Measurements from ENCODE around the gene SARS2.

Gene SARS2

DNA sequence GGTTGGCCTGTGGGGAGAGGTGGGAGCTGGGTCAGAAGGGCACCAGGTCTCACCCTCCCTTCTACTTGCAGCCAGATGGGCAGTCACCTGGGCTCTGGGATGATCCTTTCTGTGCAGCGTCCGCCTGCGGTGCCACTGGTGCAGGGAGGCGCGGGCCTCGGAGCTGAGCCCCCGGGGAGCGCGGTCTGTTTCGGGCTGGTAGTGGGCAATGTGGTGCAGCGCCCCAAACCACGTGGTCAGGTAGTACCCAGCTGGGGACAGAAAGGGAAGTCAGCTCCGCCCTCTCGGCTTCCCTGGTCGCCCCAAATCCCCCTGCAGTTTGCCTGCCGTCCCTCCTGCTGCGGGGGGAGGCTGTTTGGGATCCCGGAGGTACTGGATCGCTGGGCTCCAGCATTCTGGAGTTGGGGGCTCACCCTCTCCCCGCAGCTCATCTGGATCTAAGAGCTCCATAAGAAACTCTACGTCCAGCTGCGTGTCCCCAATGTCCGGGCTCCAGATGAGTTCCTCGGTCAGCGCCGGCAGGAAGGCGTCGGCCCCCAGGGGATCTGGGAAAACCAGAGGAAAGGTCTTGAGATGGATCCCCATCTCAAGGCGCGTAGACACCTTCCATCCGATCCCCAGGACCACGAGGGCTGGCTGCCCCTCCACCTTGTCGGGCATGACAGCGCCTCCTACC, 61.3 kb downstream of the SARS2 start:
- Histone ChIP-seq H3K9me3 (ENCODE audit: insufficient read depth, low read length) (no peaks in the 10 kb centered on the region), H3K4me3 (ENCODE audit: insufficient read length, low read depth) (peak overlapping the region; percentile 34), H3K27me3 (ENCODE audit: insufficient read depth, insufficient read length) (peaks cover 7% of the 10 kb centered on the region), H3K9ac (ENCODE audit: insufficient read length, low read depth) (peak overlapping the region; percentile 64), H3K4me1 (ENCODE audit: insufficient read depth, insufficient read length) (peaks cover 4% of the 10 kb centered on the region), H3K36me3 (ENCODE audit: insufficient read depth, insufficient read length, low read length) (no peaks in the 10 kb centered on the region)
- no peak for DNase-seq (ENCODE audit: low read depth, low spot score)
- TF ChIP-seq ZNF274 (IDR thresholded peaks at IDR 0.05; ENCODE audit: low read depth, low read length) (no peak), SUZ12 (IDR thresholded peaks at IDR 0.05; ENCODE audit: extremely low read depth, insufficient read depth, insufficient read length) (no peak), YY1 (IDR thresholded peaks at IDR 0.05; ENCODE audit: insufficient read depth, insufficient read length) (no peak)

- Histone ChIP-seq H3K4me1 (ENCODE audit: insufficient read depth, insufficient read length) (peaks cover 4% of the 10 kb centered on the region), H3K36me3 (ENCODE audit: insufficient read depth, insufficient read length, low read length) (no peaks in the 10 kb centered on the region), H3K9me3 (ENCODE audit: insufficient read depth, low read length) (no peaks in the 10 kb centered on the region), H3K27me3 (ENCODE audit: insufficient read depth, insufficient read length) (peaks cover 7% of the 10 kb centered on the region), H3K9ac (ENCODE audit: insufficient read length, low read depth) (no peak overlapping the region), H3K4me3 (ENCODE audit: insufficient read length, low read depth) (no peak overlapping the region)
- no peak for TF ChIP-seq YY1 (IDR thresholded peaks at IDR 0.05; ENCODE audit: insufficient read depth, insufficient read length)
- TF ChIP-seq SUZ12 (IDR thresholded peaks at IDR 0.05; ENCODE audit: extremely low read depth, insufficient read depth, insufficient read length) = no peak
- TF ChIP-seq ZNF274 (IDR thresholded peaks at IDR 0.05; ENCODE audit: low read depth, low read length) = no peak
- no peak for DNase-seq (ENCODE audit: low read depth, low spot score)
Measured at GRCh38 chr19:38868551-38868950, 62.0 kb downstream of the SARS2 start.

- no peak for DNase-seq (ENCODE audit: low read depth, low spot score)
- Histone ChIP-seq H3K4me3 (ENCODE audit: insufficient read length, low read depth) (no peak overlapping the region), H3K9me3 (ENCODE audit: insufficient read depth, low read length) (no peaks in the 10 kb centered on the region), H3K36me3 (ENCODE audit: insufficient read depth, insufficient read length, low read length) (no peaks in the 10 kb centered on the region), H3K4me1 (ENCODE audit: insufficient read depth, insufficient read length) (peaks cover 4% of the 10 kb centered on the region), H3K9ac (ENCODE audit: insufficient read length, low read depth) (no peak overlapping the region), H3K27me3 (ENCODE audit: insufficient read depth, insufficient read length) (peaks cover 7% of the 10 kb centered on the region)
- TF ChIP-seq SUZ12 (IDR thresholded peaks at IDR 0.05; ENCODE audit: extremely low read depth, insufficient read depth, insufficient read length) (no peak), ZNF274 (IDR thresholded peaks at IDR 0.05; ENCODE audit: low read depth, low read length) (no peak), YY1 (IDR thresholded peaks at IDR 0.05; ENCODE audit: insufficient read depth, insufficient read length) (no peak)
Measured at GRCh38 chr19:38867171-38867780, 63.3 kb downstream of the SARS2 start.
